ENCODE measurements around the gene HAAO.

- TF ChIP-seq GABPA (IDR thresholded peaks at IDR 0.05; ENCODE audit: low read depth) (no peak), CTCF (IDR thresholded peaks at IDR 0.05; ENCODE audit: insufficient read depth, low read length) (no peak)
These were observed 36.1 kb downstream of the HAAO start for GRCh38 chr2:42756150-42756775.

Data from HL-60 (cell line).